UCSD-AML1 (cell line): Measurements from ENCODE around the gene MAGI1.
"Not testable (repeated sequence)": the region's sequence is repeated elsewhere in the genome, so short reads cannot be mapped to it uniquely, and the experiment has no call there.

Source experiments
- DNase-seq: peaks from one replicate; lab custom pipeline; 2025; ENCODE audit not compliant: unreplicated experiment; lab: John Stamatoyannopoulos, UW

MAGI1 gene

GRCh38 chr3:65880350-65880749, 158.4 kb downstream of the MAGI1 start:
- DNase-seq = no peak

DNA sequence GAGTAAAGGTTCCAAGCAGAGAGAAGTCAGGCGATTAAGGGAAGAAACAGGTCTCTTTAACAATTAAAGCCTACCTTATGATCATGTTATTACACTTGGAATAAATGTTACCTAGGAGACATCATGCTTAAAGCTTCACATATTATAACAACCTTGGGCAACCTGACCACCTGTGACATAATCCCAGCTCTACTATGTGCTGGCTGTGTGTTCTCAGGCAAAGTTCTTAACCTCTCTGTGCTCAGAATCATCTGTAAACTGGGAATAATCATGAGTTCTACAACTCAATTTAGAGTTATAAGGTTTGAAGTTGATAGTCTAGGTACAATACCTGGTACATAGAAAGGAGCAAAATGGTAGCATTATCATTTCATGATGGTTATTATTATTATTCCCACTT, 159.3 kb downstream of the MAGI1 start:
- no peak for DNase-seq

- no peak for DNase-seq
These were observed 159.9 kb downstream of the MAGI1 start for GRCh38 chr3:65878831-65879230.

- DNase-seq = no peak
These were observed 161.6 kb downstream of the MAGI1 start for GRCh38 chr3:65877160-65877559.

DNA sequence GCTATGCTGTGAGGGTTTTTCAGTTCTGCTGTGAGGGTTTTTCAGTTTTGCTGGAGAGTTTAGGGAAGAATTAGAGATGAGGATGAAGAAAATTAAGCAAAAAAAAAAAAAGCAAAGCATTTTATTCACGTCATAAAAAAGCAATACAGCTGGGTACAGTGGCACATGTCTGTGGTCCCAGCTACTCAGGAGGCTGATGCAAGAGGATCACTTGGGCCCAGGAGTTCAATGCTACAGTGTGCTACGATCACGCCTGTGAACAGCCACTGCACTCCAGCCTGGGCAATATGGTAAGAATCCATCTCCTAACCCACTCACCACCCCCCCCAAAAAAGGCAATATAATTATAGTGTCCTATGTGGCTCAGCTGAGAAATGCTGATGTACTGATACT, 162.7 kb downstream of the MAGI1 start:
- DNase-seq = no peak

- DNase-seq = no peak
These were observed 163.2 kb downstream of the MAGI1 start for GRCh38 chr3:65875393-65876027.

DNA sequence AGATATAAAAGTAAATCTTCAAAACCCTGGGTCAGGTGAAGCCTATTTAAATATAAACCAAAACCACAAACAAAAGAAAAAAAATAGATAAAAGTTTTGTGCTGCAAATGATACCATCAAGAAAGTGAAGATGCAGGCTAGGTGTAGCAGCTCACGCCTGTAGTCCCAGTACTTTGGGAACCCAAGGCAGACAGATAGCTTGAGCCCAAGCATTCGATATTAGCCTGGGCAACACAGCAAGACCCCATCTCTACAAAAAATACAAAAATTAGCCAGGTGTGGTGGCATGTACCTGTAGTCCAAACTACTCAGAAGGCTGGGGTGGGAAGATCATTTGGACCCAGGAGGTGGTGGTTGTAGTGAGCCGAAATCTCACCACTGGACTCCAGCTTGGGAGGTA, 164.8 kb downstream of the MAGI1 start:
- DNase-seq = no peak

DNA sequence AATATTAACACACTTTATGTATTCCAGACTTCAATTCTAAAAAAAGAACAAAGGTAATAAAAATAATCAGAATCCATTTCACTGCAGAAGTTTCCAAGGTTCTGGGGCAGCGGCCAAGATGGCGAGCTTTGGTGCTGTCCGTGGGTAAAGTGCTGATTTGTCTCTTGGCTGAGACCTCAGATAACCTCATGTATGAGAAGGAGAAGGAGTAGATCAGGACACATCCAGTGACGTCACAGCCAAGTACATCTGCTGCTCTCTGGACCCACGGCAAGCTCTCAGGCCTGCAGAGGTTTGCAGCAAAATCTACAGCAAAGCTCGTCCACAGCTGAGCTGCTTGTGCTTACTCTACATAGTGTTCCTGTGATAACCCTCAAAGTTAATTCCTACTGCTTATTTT, 165.7 kb downstream of the MAGI1 start:
- DNase-seq = no peak

DNA sequence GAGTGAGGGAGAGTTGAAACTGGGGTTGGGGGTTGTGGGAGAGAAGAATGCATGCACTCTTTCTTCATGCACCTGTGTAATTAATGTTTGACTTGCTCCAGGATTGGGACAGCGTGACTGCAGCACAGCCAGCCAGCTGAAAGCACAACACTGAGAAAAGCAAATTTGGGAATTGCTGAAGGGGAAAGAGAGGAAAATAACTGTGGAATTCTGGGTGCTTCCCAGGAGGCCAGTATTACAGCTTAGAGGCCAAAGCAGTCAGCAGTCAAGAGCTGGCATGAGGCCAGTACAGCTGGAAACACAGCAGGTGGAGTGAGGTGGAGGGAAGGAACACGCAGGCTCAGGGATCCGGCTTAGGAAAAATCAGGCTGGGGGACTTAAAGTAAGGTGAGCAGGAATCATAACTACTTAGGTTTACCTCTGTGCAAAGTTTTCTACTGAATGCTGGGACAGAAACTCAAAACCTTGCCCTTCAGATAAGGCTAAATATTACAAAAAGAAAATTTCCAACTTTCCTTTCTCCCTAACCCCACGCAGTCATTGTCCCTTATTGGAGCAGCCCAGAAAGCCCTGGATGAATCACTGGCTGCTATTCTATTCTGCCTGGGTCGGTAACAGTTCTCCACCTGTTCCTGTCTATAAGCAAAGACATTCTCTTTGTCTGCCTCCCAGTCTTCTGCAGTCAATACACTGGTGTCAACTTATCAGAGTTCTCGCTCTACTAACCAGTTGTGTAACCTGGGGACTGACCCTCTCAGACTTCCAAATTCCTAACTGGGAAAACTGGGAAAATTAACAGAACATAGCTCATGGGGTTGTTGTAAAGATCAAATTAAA, 167.2 kb downstream of the MAGI1 start:
- no peak for DNase-seq

DNA sequence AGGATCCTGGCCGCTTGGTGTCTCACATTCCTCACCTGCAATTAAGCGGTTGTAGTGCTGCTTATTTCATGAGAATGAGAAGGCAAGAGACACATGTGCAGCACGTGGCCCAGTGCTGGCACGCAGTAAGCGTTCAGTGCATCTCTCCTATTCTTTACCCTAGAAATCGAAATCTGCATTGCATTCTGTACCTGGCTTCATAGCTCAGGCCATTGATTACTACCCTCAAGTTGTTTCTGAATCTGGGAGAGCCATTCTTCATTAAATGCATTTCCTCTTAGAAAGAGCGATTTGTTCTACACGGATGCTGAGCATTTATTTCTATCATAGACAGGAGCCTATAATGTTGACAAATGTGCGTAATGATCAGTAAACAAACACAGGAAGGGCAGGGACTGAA, 168.9 kb downstream of the MAGI1 start:
- DNase-seq = no peak

GRCh38 chr3:65867463-65868210, 171.1 kb downstream of the MAGI1 start:
- DNase-seq = no peak

DNA sequence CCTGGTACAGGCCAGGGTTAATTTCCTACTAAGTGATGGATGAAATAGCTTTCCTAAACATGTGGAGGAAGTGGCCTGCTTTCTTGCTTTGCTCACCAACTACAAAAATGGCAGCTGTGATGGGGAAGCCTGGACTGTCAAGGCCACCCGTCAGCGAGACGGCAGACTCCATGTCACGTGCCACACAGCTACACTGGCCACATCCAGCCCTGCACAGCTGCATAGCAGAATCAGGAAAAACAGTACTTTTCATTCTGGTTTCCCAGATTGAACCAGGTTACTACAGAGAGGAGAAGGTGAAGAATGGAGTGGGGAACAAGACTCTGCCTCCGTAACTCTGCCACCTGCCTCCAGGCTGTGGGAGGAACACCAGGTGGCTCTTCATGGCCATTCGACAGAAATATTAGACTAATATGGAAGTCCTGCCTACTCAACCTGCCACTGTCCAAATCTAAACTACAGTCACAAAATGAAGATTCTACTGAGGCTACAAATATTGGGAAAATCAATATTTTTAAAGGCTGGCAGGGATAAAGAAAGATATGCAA, 174.3 kb downstream of the MAGI1 start:
- no peak for DNase-seq

DNA sequence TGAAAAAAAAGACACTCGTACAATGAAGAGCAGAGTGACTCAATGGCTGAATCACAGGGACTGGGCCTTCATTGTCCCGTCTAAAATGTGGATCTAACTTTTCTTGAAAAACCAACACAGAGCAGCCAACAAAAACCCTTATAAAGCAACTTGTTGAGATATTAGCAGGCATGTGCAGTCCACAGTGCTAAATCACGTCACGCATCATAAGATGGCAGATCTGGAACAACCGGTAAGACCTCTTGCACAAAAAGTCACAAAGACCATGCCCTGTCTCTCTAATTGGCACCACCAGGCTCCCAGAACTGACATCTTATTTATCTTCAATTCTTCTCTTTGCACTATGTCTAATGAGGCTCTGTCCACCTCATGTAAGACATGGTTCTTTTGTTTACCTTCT, 177.0 kb downstream of the MAGI1 start:
- DNase-seq = no peak

- DNase-seq = not testable (repeated sequence)
These were observed 179.1 kb downstream of the MAGI1 start for GRCh38 chr3:65859612-65860011.

DNA sequence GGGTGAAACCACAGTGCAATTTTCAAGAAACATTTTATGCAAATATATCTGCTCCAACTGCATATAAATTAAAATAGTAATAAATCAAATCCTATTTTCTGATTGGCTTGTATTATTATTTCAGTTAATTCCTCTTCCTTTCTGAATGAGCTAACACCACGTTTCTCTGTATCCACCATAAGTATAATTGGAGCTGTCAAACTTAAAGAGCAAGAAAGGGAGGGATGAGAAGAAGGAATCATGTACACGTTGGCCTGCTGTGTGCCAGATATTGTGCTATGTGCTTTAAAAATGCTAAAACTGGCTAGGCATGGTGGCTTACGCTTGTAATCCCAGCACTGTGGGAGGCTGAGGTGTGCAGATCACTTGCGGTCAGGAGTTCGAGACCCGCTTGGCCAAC, 180.0 kb downstream of the MAGI1 start:
- DNase-seq = no peak

- DNase-seq = no peak
These were observed 181.4 kb downstream of the MAGI1 start for GRCh38 chr3:65857327-65857726.

- DNase-seq = no peak
These were observed 181.8 kb downstream of the MAGI1 start for GRCh38 chr3:65856907-65857306.

- no peak for DNase-seq
These were observed 183.2 kb downstream of the MAGI1 start for GRCh38 chr3:65855370-65856100.

GRCh38 chr3:65854606-65855304, 184.0 kb downstream of the MAGI1 start:
- DNase-seq = no peak

GRCh38 chr3:65851827-65852226, 186.9 kb downstream of the MAGI1 start:
- DNase-seq = no peak
